GM18868 (cell line): ENCODE measurements around the gene CARD11.
"Not testable (repeated sequence)": the region's sequence is repeated elsewhere in the genome, so short reads cannot be mapped to it uniquely, and the experiment has no call there.

ENCODE experiments used
- ATAC-seq: cut with Tn5 transposase; IDR thresholded peaks from one replicate; pipeline ENCODE4 v1.9.1; 2021; ENCODE audit warnings: mild to moderate bottlenecking, moderate library complexity; ENCODE audit not compliant: unreplicated experiment

CARD11 gene

GRCh38 chr7:3021825-3022224 is 21.8 kb downstream of the CARD11 start:
- ATAC-seq, result no peak

- not testable (repeated sequence) for ATAC-seq
Observed at GRCh38 chr7:3021224-3021623, 22.4 kb downstream of the CARD11 start.

- ATAC-seq, result no peak
Observed at GRCh38 chr7:3020416-3020815, 23.3 kb downstream of the CARD11 start.

- ATAC-seq, result no peak
Observed at GRCh38 chr7:3019801-3020200, 23.9 kb downstream of the CARD11 start.

- ATAC-seq, result no peak
Observed at GRCh38 chr7:3013975-3014792, 29.5 kb downstream of the CARD11 start.

GRCh38 chr7:3011211-3011852 is 32.3 kb downstream of the CARD11 start:
- no peak for ATAC-seq

GRCh38 chr7:3010161-3010560 is 33.5 kb downstream of the CARD11 start:
- no peak for ATAC-seq

- no peak for ATAC-seq
Observed at GRCh38 chr7:3009086-3009485, 34.6 kb downstream of the CARD11 start.

GRCh38 chr7:3008386-3008785 is 35.3 kb downstream of the CARD11 start:
- ATAC-seq, result no peak

GRCh38 chr7:3007696-3008095 is 36.0 kb downstream of the CARD11 start:
- no peak for ATAC-seq

GRCh38 chr7:3005257-3005656 is 38.4 kb downstream of the CARD11 start:
- ATAC-seq, result no peak

- no peak for ATAC-seq
Observed at GRCh38 chr7:3003936-3004335, 39.7 kb downstream of the CARD11 start.

- no peak for ATAC-seq
Observed at GRCh38 chr7:3002631-3003030, 41.0 kb downstream of the CARD11 start.

GRCh38 chr7:3000566-3000965 is 43.1 kb downstream of the CARD11 start:
- ATAC-seq, result no peak

GRCh38 chr7:2999078-2999500 is 44.6 kb downstream of the CARD11 start:
- no peak for ATAC-seq

- ATAC-seq, result no peak
Observed at GRCh38 chr7:2997014-2997413, 46.7 kb downstream of the CARD11 start.

- ATAC-seq, result no peak
Observed at GRCh38 chr7:2996141-2996540, 47.5 kb downstream of the CARD11 start.

GRCh38 chr7:2993868-2994267 is 49.8 kb downstream of the CARD11 start:
- ATAC-seq, result no peak

- ATAC-seq, result no peak
Observed at GRCh38 chr7:2993396-2993795, 50.3 kb downstream of the CARD11 start.

- ATAC-seq, result no peak
Observed at GRCh38 chr7:2990949-2991470, 52.7 kb downstream of the CARD11 start.

- no peak for ATAC-seq
Observed at GRCh38 chr7:2986561-2986960, 57.1 kb downstream of the CARD11 start.

GRCh38 chr7:2985866-2986265 is 57.8 kb downstream of the CARD11 start:
- no peak for ATAC-seq
